Caco-2 (cell line): ENCODE data around the gene IBTK. TPM values are rescaled to one million over a fixed set of nuclear protein-coding genes. Genes with fewer than 3 reads are reported as not detected.
"Not testable (repeated sequence)": the region's sequence is repeated elsewhere in the genome, so short reads cannot be mapped to it uniquely, and the experiment has no call there.

ENCODE experiments used
- BruUV-seq: library from RNA; stranded (reverse); fragments of 400-500 nt; replicated peaks from 2 replicates; lab custom pipeline; 2021; lab: Mats Ljungman, UMichigan
- CTCF ChIA-PET: fragments of 300-600 bp; sonication (Branson Sonifier 250); formaldehyde crosslinking; loops from one replicate; lab custom pipeline; 2022; ENCODE audit warnings: antibody characterized with exemption; lab: Charles Lee
- POLR2A ChIA-PET: fragments of 300-600 bp; sonication (Branson Sonifier 250); formaldehyde crosslinking; loops from one replicate; lab custom pipeline; 2022; ENCODE audit warnings: antibody characterized with exemption; lab: Charles Lee
- DNase-seq, 2 experiments: peaks; one replicate each; pipeline versions ENCODE4 v3.0.0 to v3.0.0-alpha.2; 2020 to 2022
- H3K27me3 ChIP-seq: replicated peaks from 2 replicates; pipeline ENCODE4 v1.6.0; 2011; ENCODE audit warnings: low read length; ENCODE audit not compliant: control insufficient read depth, insufficient read depth
- H3K36me3 ChIP-seq: 2 replicates; pipeline ENCODE4 v1.5.1; 2011; ENCODE audit warnings: low read length; ENCODE audit not compliant: control insufficient read depth, insufficient read depth
- H3K4me1 ChIP-seq: fragments of 250-450 bp; sonication (Bioruptor Pico); 2 replicates; pipeline ENCODE4 v1.5.1; 2020; ENCODE audit warnings: mild to moderate bottlenecking
- H3K4me3 ChIP-seq: 2 replicates; pipeline ENCODE4 v1.5.1; 2011; ENCODE audit warnings: low read depth, mild to moderate bottlenecking, control low read depth, low read length
- H3K9me3 ChIP-seq: fragments of 250-450 bp; sonication (Bioruptor Pico); 2 replicates; pipeline ENCODE4 v1.5.1; 2020; ENCODE audit warnings: mild to moderate bottlenecking, moderate library complexity
- H3K27ac Mint-ChIP-seq: one replicate; pipeline ENCODE4 v1.8.0; 2022; ENCODE audit warnings: mixed read lengths; ENCODE audit not compliant: unreplicated experiment
- H3K27me3 Mint-ChIP-seq: one replicate; pipeline ENCODE4 v1.8.0; 2022; ENCODE audit warnings: mixed read lengths; ENCODE audit not compliant: insufficient read depth, unreplicated experiment
- H3K36me3 Mint-ChIP-seq: one replicate; pipeline ENCODE4 v1.8.0; 2022; ENCODE audit warnings: mild to moderate bottlenecking, mixed read lengths; ENCODE audit not compliant: insufficient read depth, unreplicated experiment
- H3K4me1 Mint-ChIP-seq: one replicate; pipeline ENCODE4 v1.8.0; 2022; ENCODE audit warnings: low read depth, mixed read lengths; ENCODE audit not compliant: unreplicated experiment
- H3K4me3 Mint-ChIP-seq: one replicate; pipeline ENCODE4 v1.8.0; 2022; ENCODE audit warnings: mild to moderate bottlenecking, moderate library complexity, mixed read lengths; ENCODE audit not compliant: unreplicated experiment
- H3K9me3 Mint-ChIP-seq: one replicate; pipeline ENCODE4 v1.8.0; 2022; ENCODE audit warnings: mixed read lengths; ENCODE audit not compliant: unreplicated experiment
- CTCF ChIP-seq, 2 experiments: fragments of 200-600 bp in 1 of 2; IDR thresholded peaks; 1 replicate in 1 of 2; 2 replicates in 1 of 2; pipeline versions ENCODE4 v1.5.1 to v1.8.0; 2011 to 2022; ENCODE audit warnings: antibody characterized with exemption in 1 of 2, control low read depth in 1 of 2, inconsistent platforms in 1 of 2, low read depth in 1 of 2, low read length in 1 of 2, mild to moderate bottlenecking in 1 of 2, moderate library complexity in 1 of 2; ENCODE audit not compliant: insufficient read depth in 1 of 2, severe bottlenecking in 1 of 2, unreplicated experiment in 1 of 2
- intact Hi-C: fragments of 100-400 bp; cut with micrococcal nuclease; formaldehyde crosslinking; loops from one replicate; pipeline ENCODE4 v1.10.0; 2022; ENCODE audit not compliant: unreplicated experiment
- total RNA-seq: library from RNA; stranded (reverse); gene quantifications from 2 replicates; pipeline ENCODE4 v1.2.3, GENCODE V29; 2022

The IBTK gene
- total RNA-seq, 1 experiment from 2014 or later: 29.4 TPM

DNA sequence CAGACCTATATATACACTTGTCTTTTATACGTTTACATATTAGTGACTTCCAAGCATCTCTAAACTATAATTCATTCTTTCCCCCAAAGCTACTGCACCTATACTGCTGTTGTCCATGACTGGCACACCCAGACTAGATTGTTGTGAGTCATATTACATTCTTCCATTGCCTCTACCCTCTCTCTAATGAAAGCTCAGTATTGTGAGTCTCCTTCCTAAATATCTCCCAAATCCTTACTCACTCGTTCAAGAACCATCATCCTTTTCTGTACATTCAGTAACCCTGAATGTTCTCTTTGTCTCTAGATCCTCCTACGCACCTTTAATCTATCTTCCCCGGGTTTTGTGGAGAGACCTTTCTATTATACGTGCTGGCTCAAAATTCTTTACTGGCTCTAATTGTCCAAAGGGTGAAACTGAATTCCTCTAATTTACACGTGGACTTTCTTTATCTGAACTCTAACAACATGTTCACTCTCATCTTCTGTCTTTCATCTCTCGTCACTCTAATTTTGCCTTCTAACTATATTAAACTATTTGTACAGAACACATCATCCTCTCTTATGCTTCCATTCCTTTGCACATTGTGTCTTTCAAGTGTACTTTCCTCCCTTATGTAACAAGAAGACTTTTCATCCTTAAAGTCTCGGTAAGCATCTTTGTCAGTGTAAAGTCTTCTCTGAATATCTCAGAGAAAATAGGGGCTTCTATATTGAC, 109.3 kb downstream of the IBTK start:
- Mint-ChIP-seq H3K27ac (no peak overlapping the region), H3K4me3 (no peak overlapping the region), H3K4me1 (peaks cover 6% of the 10 kb centered on the region), H3K27me3 (no peaks in the 10 kb centered on the region), H3K9me3 (peaks cover 14% of the 10 kb centered on the region), H3K36me3 (no peaks in the 10 kb centered on the region)
- no peaks in the 10 kb centered on the region for H3K36me3 ChIP-seq
- no peak overlapping the region for H3K4me3 ChIP-seq
- CTCF ChIA-PET: no interaction called here
- peaks cover 6% of the 10 kb centered on the region for H3K4me1 ChIP-seq
- no peaks in the 10 kb centered on the region for H3K27me3 ChIP-seq
- POLR2A ChIA-PET: no interaction called here
- DNase-seq: no peak
- BruUV-seq: no TSS peak
- no peak for TF ChIP-seq CTCF (IDR thresholded peaks at IDR 0.05; ENCODE audit: insufficient read depth in 1 of 2, low read depth in 1 of 2, low read length in 1 of 2, severe bottlenecking in 1 of 2, unreplicated experiment in 1 of 2)
- H3K9me3 ChIP-seq: no peaks in the 10 kb centered on the region
- intact Hi-C loops: no loop called here

DNA sequence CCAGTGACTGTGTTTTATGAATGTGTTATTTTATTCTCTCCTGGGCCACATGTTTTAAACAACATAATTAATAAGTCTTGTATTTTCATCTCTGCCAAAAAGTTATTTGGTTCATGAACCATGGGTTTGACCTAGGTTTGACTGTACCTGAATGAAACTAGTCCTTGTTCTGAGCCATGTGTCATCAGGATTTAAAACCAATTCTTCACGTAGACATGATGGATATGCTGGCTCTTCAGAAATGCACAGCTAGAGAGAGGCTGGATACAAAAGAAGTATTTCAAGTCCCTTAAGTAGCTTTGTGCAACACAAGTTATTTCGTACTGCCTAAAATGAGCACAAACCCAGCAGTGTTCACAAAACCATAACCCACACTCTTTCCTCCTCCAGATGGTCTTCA, 116.1 kb downstream of the IBTK start:
- no peak overlapping the region for H3K4me3 ChIP-seq
- no peaks in the 10 kb centered on the region for H3K9me3 ChIP-seq
- DNase-seq: no peak
- H3K4me1 ChIP-seq: no peaks in the 10 kb centered on the region
- intact Hi-C loops: no loop called here
- Mint-ChIP-seq H3K4me3 (no peak overlapping the region), H3K9me3 (peaks cover 23% of the 10 kb centered on the region), H3K27ac (no peak overlapping the region), H3K4me1 (peaks cover 6% of the 10 kb centered on the region), H3K36me3 (no peaks in the 10 kb centered on the region), H3K27me3 (no peaks in the 10 kb centered on the region)
- no peaks in the 10 kb centered on the region for H3K27me3 ChIP-seq
- no peaks in the 10 kb centered on the region for H3K36me3 ChIP-seq
- POLR2A ChIA-PET: no interaction called here
- no TSS peak for BruUV-seq
- CTCF ChIA-PET: no interaction called here
- no peak for TF ChIP-seq CTCF (IDR thresholded peaks at IDR 0.05; ENCODE audit: insufficient read depth in 1 of 2, low read depth in 1 of 2, low read length in 1 of 2, severe bottlenecking in 1 of 2, unreplicated experiment in 1 of 2)

DNA sequence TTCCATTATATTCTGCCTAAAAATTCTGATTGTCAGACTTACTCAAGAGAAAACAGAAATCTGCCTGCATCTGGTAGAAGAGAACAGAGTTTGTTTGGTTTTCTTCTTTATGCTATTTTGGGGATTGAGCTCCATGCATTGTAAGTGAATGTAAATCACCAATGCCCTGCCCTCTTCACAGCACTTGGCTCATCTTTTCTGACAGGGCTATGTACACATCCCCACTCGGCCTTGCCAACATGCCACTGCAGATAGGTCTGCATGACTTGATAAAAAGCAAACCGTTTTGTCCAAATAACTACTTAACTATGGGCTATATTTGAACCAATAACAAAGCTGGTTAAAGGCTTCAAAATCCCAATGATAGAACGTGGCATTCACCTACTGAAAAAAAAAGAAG, 117.7 kb downstream of the IBTK start:
- peaks cover 5% of the 10 kb centered on the region for H3K4me1 Mint-ChIP-seq
- no peak for DNase-seq
- Histone ChIP-seq H3K27me3 (no peaks in the 10 kb centered on the region), H3K4me3 (no peak overlapping the region), H3K9me3 (no peaks in the 10 kb centered on the region), H3K4me1 (no peaks in the 10 kb centered on the region), H3K36me3 (no peaks in the 10 kb centered on the region)
- H3K9me3 Mint-ChIP-seq: peaks cover 20% of the 10 kb centered on the region
- POLR2A ChIA-PET: no interaction called here
- no peaks in the 10 kb centered on the region for H3K36me3 Mint-ChIP-seq
- H3K27ac Mint-ChIP-seq: no peak overlapping the region
- BruUV-seq: no TSS peak
- intact Hi-C loops: no loop called here
- no peak for TF ChIP-seq CTCF (IDR thresholded peaks at IDR 0.05; ENCODE audit: insufficient read depth in 1 of 2, low read depth in 1 of 2, low read length in 1 of 2, severe bottlenecking in 1 of 2, unreplicated experiment in 1 of 2)
- no peaks in the 10 kb centered on the region for H3K27me3 Mint-ChIP-seq
- CTCF ChIA-PET: no interaction called here
- no peak overlapping the region for H3K4me3 Mint-ChIP-seq

- H3K4me3 ChIP-seq, intact Hi-C loops, CTCF ChIA-PET, H3K27me3 Mint-ChIP-seq, H3K27ac Mint-ChIP-seq, BruUV-seq, H3K9me3 ChIP-seq, H3K4me1 Mint-ChIP-seq, DNase-seq, H3K36me3 ChIP-seq, H3K27me3 ChIP-seq, H3K36me3 Mint-ChIP-seq, H3K4me1 ChIP-seq, H3K4me3 Mint-ChIP-seq, POLR2A ChIA-PET: not testable (repeated sequence)
- peaks cover 12% of the 10 kb centered on the region for H3K9me3 Mint-ChIP-seq
Measured at GRCh38 chr6:82128973-82129372, 118.6 kb downstream of the IBTK start.
